ENCODE measurements around the gene SLC12A3.

- TF ChIP-seq, protein P1, sequence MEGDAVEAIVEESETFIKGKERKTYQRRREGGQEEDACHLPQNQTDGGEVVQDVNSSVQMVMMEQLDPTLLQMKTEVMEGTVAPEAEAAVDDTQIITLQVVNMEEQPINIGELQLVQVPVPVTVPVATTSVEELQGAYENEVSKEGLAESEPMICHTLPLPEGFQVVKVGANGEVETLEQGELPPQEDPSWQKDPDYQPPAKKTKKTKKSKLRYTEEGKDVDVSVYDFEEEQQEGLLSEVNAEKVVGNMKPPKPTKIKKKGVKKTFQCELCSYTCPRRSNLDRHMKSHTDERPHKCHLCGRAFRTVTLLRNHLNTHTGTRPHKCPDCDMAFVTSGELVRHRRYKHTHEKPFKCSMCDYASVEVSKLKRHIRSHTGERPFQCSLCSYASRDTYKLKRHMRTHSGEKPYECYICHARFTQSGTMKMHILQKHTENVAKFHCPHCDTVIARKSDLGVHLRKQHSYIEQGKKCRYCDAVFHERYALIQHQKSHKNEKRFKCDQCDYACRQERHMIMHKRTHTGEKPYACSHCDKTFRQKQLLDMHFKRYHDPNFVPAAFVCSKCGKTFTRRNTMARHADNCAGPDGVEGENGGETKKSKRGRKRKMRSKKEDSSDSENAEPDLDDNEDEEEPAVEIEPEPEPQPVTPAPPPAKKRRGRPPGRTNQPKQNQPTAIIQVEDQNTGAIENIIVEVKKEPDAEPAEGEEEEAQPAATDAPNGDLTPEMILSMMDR (IDR thresholded peaks at IDR 0.05; ENCODE audit: poor library complexity), result no peak
- TF ChIP-seq EZH2 (IDR thresholded peaks at IDR 0.05; ENCODE audit: borderline replicate concordance), result no peak
Observed at GRCh38 chr16:56833243-56833970, 31.6 kb upstream of the SLC12A3 start.

Measured in hepatocyte (in vitro differentiated cells).